AG04449 (cell line): ENCODE measurements around the gene PTCRA.
"Not testable (repeated sequence)": the region's sequence is repeated elsewhere in the genome, so short reads cannot be mapped to it uniquely, and the experiment has no call there.

ENCODE experiments used
- CTCF ChIA-PET: fragments of 350-600 bp; formaldehyde crosslinking; extraction: SDS; loops from one replicate; lab custom pipeline; 2021; ENCODE audit warnings: antibody characterized with exemption; lab: Yijun Ruan, JAX
- POLR2A ChIA-PET: fragments of 400-600, 350-600 bp; formaldehyde crosslinking; extraction: SDS; loops from one replicate; lab custom pipeline; 2020; ENCODE audit warnings: antibody characterized with exemption, inconsistent platforms; lab: Yijun Ruan, JAX
- DNase-seq: peaks from one replicate; pipeline ENCODE4 v3.0.0-alpha.2; 2010; ENCODE audit warnings: low read depth, low spot score
- H3K4me3 ChIP-seq: 2 replicates; pipeline ENCODE4 v1.5.1; 2011; ENCODE audit warnings: low read depth, mild to moderate bottlenecking, control low read depth, low read length
- CTCF ChIP-seq: IDR thresholded peaks from one replicate; pipeline ENCODE4 v1.5.1; 2011; ENCODE audit warnings: mild to moderate bottlenecking, moderate library complexity, low read length, control low read depth, inconsistent platforms; ENCODE audit not compliant: insufficient read depth; ENCODE audit errors: missing control alignments

Gene PTCRA

GRCh38 chr6:42891199-42891722 lies 24.6 kb upstream of the PTCRA start:
- no peak for TF ChIP-seq CTCF
- POLR2A ChIA-PET, result interaction anchor here (0.7 to 1.4 kb wide), 5 partner anchors 9 to 359 kb away, joined by 3 to 9 read pairs (median 5); partner anchors contain the start of genes RPL7L1 and TBCC
- no peak for DNase-seq
- CTCF ChIA-PET, result interaction anchor here (1.2 to 4.6 kb wide), 4 partner anchors 10 to 125 kb away, joined by 3 to 37 read pairs (median 4); partner anchors contain the start of gene RPL7L1
- H3K4me3 ChIP-seq, result peak overlapping the region; percentile 99

- CTCF ChIA-PET, result interaction anchor here (3.2 to 4.6 kb wide), 2 partner anchors 7 to 232 kb away, joined by 20 to 37 read pairs; no protein-coding TSS in a partner anchor
- POLR2A ChIA-PET, H3K4me3 ChIP-seq, DNase-seq: not testable (repeated sequence)
Observed at GRCh38 chr6:42894041-42894828, 21.6 kb upstream of the PTCRA start.

GRCh38 chr6:42896178-42896719 lies 19.6 kb upstream of the PTCRA start:
- no peak for DNase-seq
- H3K4me3 ChIP-seq, result no peak overlapping the region
- ChIA-PET CTCF (interaction anchor here (0.7 to 3.2 kb wide), 5 partner anchors 16 to 682 kb away, joined by 3 to 20 read pairs (median 3); no protein-coding TSS in a partner anchor), POLR2A (no interaction called here)
- TF ChIP-seq CTCF, result no peak

GRCh38 chr6:42898891-42899361 lies 16.9 kb upstream of the PTCRA start:
- H3K4me3 ChIP-seq, result no peak overlapping the region
- ChIA-PET CTCF (interaction anchor here (0.7 to 3.7 kb wide), 10 partner anchors 9 to 245 kb away, joined by 3 to 48 read pairs (median 3); partner anchors contain the start of genes KLHDC3 and MEA1), POLR2A (no interaction called here)
- TF ChIP-seq CTCF, result peak; percentile 41
- no peak for DNase-seq

GRCh38 chr6:42899871-42900270 lies 16.0 kb upstream of the PTCRA start:
- TF ChIP-seq CTCF, result no peak
- POLR2A ChIA-PET, result interaction anchor here (0.8 to 0.9 kb wide), 2 partner anchors 114 to 150 kb away, joined by 3 read pairs; partner anchors contain the start of gene KLHDC3
- H3K4me3 ChIP-seq, result no peak overlapping the region
- no peak for DNase-seq
- CTCF ChIA-PET, result interaction anchor here (0.7 to 3.7 kb wide), 11 partner anchors 8 to 236 kb away, joined by 3 to 48 read pairs (median 9); partner anchors contain the start of genes CNPY3, KLHDC3, MEA1 and PTCRA

DNA sequence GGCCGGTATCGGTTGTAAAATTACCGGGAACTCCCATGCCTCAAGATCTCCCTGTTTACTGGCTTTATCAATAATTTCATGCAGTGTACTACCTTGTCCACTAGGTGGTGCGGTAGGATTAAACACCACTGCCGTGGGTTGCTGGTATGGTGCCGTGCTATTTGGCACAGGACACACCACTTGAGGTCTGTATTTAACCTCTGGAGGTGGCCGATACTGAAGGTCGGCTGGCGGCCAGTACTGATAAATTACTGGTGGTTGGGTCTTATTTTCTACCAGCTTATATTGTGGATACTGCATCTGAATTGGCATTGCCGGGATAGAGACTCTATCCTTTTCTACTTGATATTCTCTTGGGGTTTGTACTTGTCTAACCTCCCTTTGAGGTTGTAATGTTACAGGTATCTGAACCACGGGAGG lies 14.3 kb upstream of the PTCRA start:
- CTCF ChIA-PET, result interaction anchor here (0.6 to 3.7 kb wide), 41 partner anchors 10 to 455 kb away, joined by 3 to 48 read pairs (median 4); partner anchors contain the start of genes CNPY3, KLHDC3, MEA1 and PEX6
- no peak for DNase-seq

GRCh38 chr6:42902429-42903263 lies 13.2 kb upstream of the PTCRA start:
- DNase-seq, POLR2A ChIA-PET, H3K4me3 ChIP-seq: not testable (repeated sequence)
- CTCF ChIA-PET, result interaction anchor here (0.7 to 3.6 kb wide), 14 partner anchors 9 to 454 kb away, joined by 3 to 38 read pairs (median 8); partner anchors contain the start of genes CNPY3, KLHDC3, MEA1 and PTCRA

More for the DNA sequence above, 14.3 kb upstream of the PTCRA start:
- peak; percentile 66 for TF ChIP-seq CTCF
- POLR2A ChIA-PET, result no interaction called here
- H3K4me3 ChIP-seq, result no peak overlapping the region
